WTC11 (cell line): Measurements from ENCODE around the gene BPTF. TPM values are rescaled to one million over a fixed set of nuclear protein-coding genes. Genes with fewer than 3 reads are reported as not detected.

Experiments used
- ATAC-seq: fragments of 200-7000 bp; cut with Tn5 transposase; 2 replicates; pipeline ENCODE4 v1.10.0; 2021; ENCODE audit warnings: mild to moderate bottlenecking, moderate library complexity
- CTCF ChIA-PET: fragments of 300-600 bp; sonication (Branson Sonifier 250); formaldehyde crosslinking; loops from one replicate; lab custom pipeline; 2021; ENCODE audit warnings: antibody characterized with exemption; lab: Charles Lee
- POLR2A ChIA-PET: fragments of 350-600 bp; sonication (Branson Sonifier 250); formaldehyde crosslinking; loops from one replicate; lab custom pipeline; 2021; ENCODE audit warnings: antibody characterized with exemption; lab: Charles Lee
- DNase-seq: peaks from one replicate; pipeline ENCODE4 v3.0.0; 2021; ENCODE audit warnings: low spot score
- H3K27ac Mint-ChIP-seq: 2 replicates; pipeline ENCODE4 v1.8.0; 2021; ENCODE audit warnings: mixed read lengths
- H3K27me3 Mint-ChIP-seq: 2 replicates; pipeline ENCODE4 v1.8.0; 2021; ENCODE audit warnings: low read depth, mild to moderate bottlenecking, moderate library complexity, mixed read lengths
- H3K36me3 Mint-ChIP-seq: 2 replicates; pipeline ENCODE4 v1.8.0; 2021; ENCODE audit warnings: mixed read lengths
- H3K4me1 Mint-ChIP-seq: 2 replicates; pipeline ENCODE4 v1.8.0; 2022; ENCODE audit warnings: mixed read lengths
- H3K4me3 Mint-ChIP-seq: 2 replicates; pipeline ENCODE4 v1.8.0; 2021; ENCODE audit warnings: mild to moderate bottlenecking, moderate library complexity, mixed read lengths
- H3K9me3 Mint-ChIP-seq: 2 replicates; pipeline ENCODE4 v1.8.0; 2021; ENCODE audit warnings: mixed read lengths
- ATF3 ChIP-seq: sonication (generic); formaldehyde crosslinking; conservative IDR thresholded peaks from 2 replicates; pipeline ENCODE4 v1.8.1; 2022; ENCODE audit warnings: mild to moderate bottlenecking, missing genetic modification reagents
- CREB1 ChIP-seq: sonication (generic); formaldehyde crosslinking; IDR thresholded peaks from 2 replicates; pipeline ENCODE4 v1.8.0; 2023; ENCODE audit warnings: mild to moderate bottlenecking, missing genetic modification reagents
- CTCF ChIP-seq: fragments of 200-600 bp; IDR thresholded peaks from 2 replicates; pipeline ENCODE4 v1.8.0; 2022; ENCODE audit warnings: antibody characterized with exemption
- E2F4 ChIP-seq: sonication (generic); formaldehyde crosslinking; IDR thresholded peaks from 2 replicates; pipeline ENCODE4 v1.8.1; 2022; ENCODE audit warnings: low read depth, mild to moderate bottlenecking, moderate library complexity, missing genetic modification reagents, borderline replicate concordance
- ERG ChIP-seq: fragments of 250-450 bp; sonication (Bioruptor Pico); IDR thresholded peaks from 2 replicates; pipeline ENCODE4 v1.8.0; 2021; ENCODE audit warnings: mild to moderate bottlenecking
- ETV6 ChIP-seq: sonication (generic); formaldehyde crosslinking; IDR thresholded peaks from 2 replicates; pipeline ENCODE4 v1.8.1; 2022; ENCODE audit warnings: mild to moderate bottlenecking, missing genetic modification reagents
- FOXK1 ChIP-seq: sonication (generic); formaldehyde crosslinking; IDR thresholded peaks from 2 replicates; pipeline ENCODE4 v1.8.0; 2022; ENCODE audit warnings: mild to moderate bottlenecking, moderate library complexity, missing genetic modification reagents
- FOXP1 ChIP-seq: sonication (generic); formaldehyde crosslinking; IDR thresholded peaks from 2 replicates; pipeline ENCODE4 v1.8.0; 2022; ENCODE audit warnings: missing genetic modification reagents, mild to moderate bottlenecking, moderate library complexity, borderline replicate concordance
- GABPB1 ChIP-seq: sonication (generic); formaldehyde crosslinking; IDR thresholded peaks from 2 replicates; pipeline ENCODE4 v1.8.1; 2023; ENCODE audit warnings: mild to moderate bottlenecking, missing genetic modification reagents
- GRHL2 ChIP-seq: fragments of 250-450 bp; sonication (Bioruptor Pico); IDR thresholded peaks from 2 replicates; pipeline ENCODE4 v1.8.0; 2022; ENCODE audit warnings: mild to moderate bottlenecking, moderate library complexity; ENCODE audit not compliant: insufficient replicate concordance, severe bottlenecking
- GTF2I ChIP-seq: fragments of 250-450 bp; sonication (Bioruptor Pico); conservative IDR thresholded peaks from 2 replicates; pipeline ENCODE4 v1.4.0; 2021; ENCODE audit warnings: mild to moderate bottlenecking
- HMGXB4 ChIP-seq: sonication (generic); formaldehyde crosslinking; IDR thresholded peaks from 2 replicates; pipeline ENCODE4 v1.8.1; 2023; ENCODE audit warnings: mild to moderate bottlenecking, moderate library complexity, missing genetic modification reagents
- IRF1 ChIP-seq: sonication (generic); formaldehyde crosslinking; IDR thresholded peaks from 2 replicates; pipeline ENCODE4 v1.8.0; 2023; ENCODE audit warnings: missing genetic modification reagents
- MLX ChIP-seq: sonication (generic); formaldehyde crosslinking; IDR thresholded peaks from 2 replicates; pipeline ENCODE4 v1.8.1; 2023; ENCODE audit warnings: mild to moderate bottlenecking, missing genetic modification reagents, moderate library complexity
- NFATC4 ChIP-seq: fragments of 250-450 bp; sonication (Bioruptor Pico); IDR thresholded peaks from 2 replicates; pipeline ENCODE4 v1.9.0; 2021; ENCODE audit warnings: mild to moderate bottlenecking
- NR1H2 ChIP-seq: sonication (generic); formaldehyde crosslinking; IDR thresholded peaks from 2 replicates; pipeline ENCODE4 v1.9.0; 2021; ENCODE audit warnings: mild to moderate bottlenecking, moderate library complexity, missing genetic modification reagents
- SMAD4 ChIP-seq: sonication (generic); formaldehyde crosslinking; IDR thresholded peaks from 2 replicates; pipeline ENCODE4 v1.8.0; 2022; ENCODE audit warnings: mild to moderate bottlenecking, missing genetic modification reagents
- TCF7 ChIP-seq: sonication (generic); formaldehyde crosslinking; IDR thresholded peaks from 2 replicates; pipeline ENCODE4 v1.8.0; 2022; ENCODE audit warnings: mild to moderate bottlenecking, low read depth, missing genetic modification reagents, moderate library complexity
- ZNF219 ChIP-seq: sonication (generic); formaldehyde crosslinking; IDR thresholded peaks from 2 replicates; pipeline ENCODE4 v1.8.0; 2023; ENCODE audit warnings: missing genetic modification reagents, mild to moderate bottlenecking, borderline replicate concordance
- ZNF232 ChIP-seq: sonication (generic); formaldehyde crosslinking; IDR thresholded peaks from 2 replicates; pipeline ENCODE4 v1.8.0; 2022; ENCODE audit warnings: mild to moderate bottlenecking, missing genetic modification reagents
- ZNF423 ChIP-seq: fragments of 250-450 bp; sonication (Bioruptor Pico); IDR thresholded peaks from 2 replicates; pipeline ENCODE4 v2.1.2; 2022; ENCODE audit warnings: mild to moderate bottlenecking, moderate library complexity
- ZNF532 ChIP-seq: fragments of 250-450 bp; sonication (Bioruptor Pico); IDR thresholded peaks from 2 replicates; pipeline ENCODE4 v1.9.0; 2021; ENCODE audit warnings: mild to moderate bottlenecking, borderline replicate concordance
- total RNA-seq: library from RNA; stranded (reverse); gene quantifications from 3 replicates; pipeline ENCODE4 v1.2.3, GENCODE V29; 2021

BPTF gene
- total RNA-seq, 1 experiment from 2014 or later, result 178 TPM

GRCh38 chr17:68011199-68011665 is 185.9 kb downstream of the BPTF start:
- peak; percentile 82 for DNase-seq
- Mint-ChIP-seq H3K27ac (peak overlapping the region; percentile 88; the same call in 1 of the 2 replicates), H3K4me3 (peak overlapping the region; percentile 51), H3K36me3 (no peaks in the 10 kb centered on the region), H3K4me1 (peaks cover 3% of the 10 kb centered on the region), H3K27me3 (no peaks in the 10 kb centered on the region; the same call in 1 of the 2 replicates), H3K9me3 (no peaks in the 10 kb centered on the region)
- peak; percentile 96 for ATAC-seq
- CTCF ChIA-PET, result interaction anchor here (1.0 to 1.6 kb wide), 6 partner anchors 8 to 69 kb away, joined by 3 to 4 read pairs (median 4); partner anchors contain the start of gene C17orf58
- POLR2A ChIA-PET, result interaction anchor here (0.9 kb wide), 1 partner anchor 15 kb away, joined by 3 read pairs; no protein-coding TSS in a partner anchor
- TF ChIP-seq FOXK1 (CRISPR knock-in tag) (0 out of 2 replicates have a peak, but pooled peaks have one; percentile 4), CTCF (peak; percentile 87), GRHL2 (CRISPR knock-in tag) (no peak), TCF7 (CRISPR knock-in tag) (no peak), GTF2I (peak; percentile 57; the same call in 1 of the 2 replicates), FOXP1 (CRISPR knock-in tag) (peak; percentile 91)

- ChIA-PET CTCF (no interaction called here), POLR2A (no interaction called here)
- Mint-ChIP-seq H3K36me3 (no peaks in the 10 kb centered on the region), H3K4me1 (peaks cover 3% of the 10 kb centered on the region), H3K27ac (no peak overlapping the region), H3K9me3 (no peaks in the 10 kb centered on the region), H3K27me3 (no peaks in the 10 kb centered on the region; the same call in 1 of the 2 replicates)
- no peak for ATAC-seq
- TF ChIP-seq IRF1 (CRISPR knock-in tag), result no peak
- no peak for TF ChIP-seq SMAD4 (CRISPR knock-in tag)
- no peak for TF ChIP-seq GABPB1
- no peak for TF ChIP-seq ETV6 (CRISPR knock-in tag)
- TF ChIP-seq ZNF219 (CRISPR knock-in tag), result no peak
- no peak for TF ChIP-seq ERG (CRISPR knock-in tag)
- TF ChIP-seq ZNF232, result no peak
- TF ChIP-seq CREB1 (CRISPR knock-in tag), result no peak
- TF ChIP-seq E2F4 (CRISPR knock-in tag), result no peak
- TF ChIP-seq NFATC4, result no peak
- no peak for TF ChIP-seq HMGXB4 (CRISPR knock-in tag)
- TF ChIP-seq NR1H2 (CRISPR knock-in tag), result no peak
- TF ChIP-seq ZNF532 (CRISPR knock-in tag), result no peak
- TF ChIP-seq FOXP1 (CRISPR knock-in tag), result no peak
- no peak for TF ChIP-seq ZNF423 (CRISPR knock-in tag)
- TF ChIP-seq MLX (CRISPR knock-in tag), result no peak
- no peak for TF ChIP-seq ATF3 (CRISPR knock-in tag)
- TF ChIP-seq, all 79 proteins: peak for 0
- no peak overlapping the region for H3K4me3 Mint-ChIP-seq
- no peak for DNase-seq
Measured at GRCh38 chr17:68013385-68013784, 188.1 kb downstream of the BPTF start.
